ENCODE results near the gene CD69.
A peak's percentile ranks its signal among the peaks of the same experiment; 100 is the strongest.
"Not testable (repeated sequence)": the region's sequence is repeated elsewhere in the genome, so short reads cannot be mapped to it uniquely, and the experiment has no call there.

The CD69 gene

GRCh38 chr12:9713032-9713558, 47.6 kb downstream of the CD69 start:
- DNase-seq, result not testable (repeated sequence)

GRCh38 chr12:9711664-9712063, 49.0 kb downstream of the CD69 start:
- no peak for DNase-seq

- no peak for DNase-seq
These were observed 49.9 kb downstream of the CD69 start for GRCh38 chr12:9710584-9711375.

- DNase-seq, result no peak
These were observed 51.8 kb downstream of the CD69 start for GRCh38 chr12:9708853-9709252.

GRCh38 chr12:9707864-9708808, 52.6 kb downstream of the CD69 start:
- peak; percentile 74 to 81 for DNase-seq

GRCh38 chr12:9707356-9707755, 53.3 kb downstream of the CD69 start:
- no peak for DNase-seq

GRCh38 chr12:9706086-9706685, 54.5 kb downstream of the CD69 start:
- DNase-seq, result no peak

- DNase-seq, result not testable (repeated sequence)
These were observed 56.1 kb downstream of the CD69 start for GRCh38 chr12:9704561-9704960.

Measured in CD4-positive, alpha-beta T cell treated with Interleukin-1 beta for 1 hour (primary cell).